ENCODE results near the gene TVP23C.

- TF ChIP-seq YY1 (IDR thresholded peaks at IDR 0.05; ENCODE audit: insufficient read depth, insufficient read length) (no peak), ZNF274 (IDR thresholded peaks at IDR 0.05; ENCODE audit: low read depth, low read length) (no peak), SUZ12 (IDR thresholded peaks at IDR 0.05; ENCODE audit: extremely low read depth, insufficient read depth, insufficient read length) (no peak)
These were observed 54.8 kb downstream of the TVP23C start for GRCh38 chr17:15508466-15508865.

Measured in NT2/D1 (cell line).